Measurements from ENCODE around the gene UST.
"Not testable (repeated sequence)": the region's sequence is repeated elsewhere in the genome, so short reads cannot be mapped to it uniquely, and the experiment has no call there.

UST gene

GRCh38 chr6:148971031-148971927 is 224.4 kb downstream of the UST start:
- no peak for DNase-seq (ENCODE audit: low spot score in 2 of 2)
- H3K27ac Mint-ChIP-seq, result no peak overlapping the region

GRCh38 chr6:148972481-148972880 is 225.7 kb downstream of the UST start:
- Mint-ChIP-seq H3K36me3 (no peaks in the 10 kb centered on the region), H3K4me3 (no peak overlapping the region)

More at GRCh38 chr6:148971031-148971927, 224.4 kb downstream of the UST start:
- H3K4me1 Mint-ChIP-seq, result peaks cover 7% of the 10 kb centered on the region
- H3K9me3 Mint-ChIP-seq, result no peaks in the 10 kb centered on the region
- H3K36me3 Mint-ChIP-seq, result peaks cover 5% of the 10 kb centered on the region
- no peak overlapping the region for H3K4me3 Mint-ChIP-seq
- no peak for ATAC-seq

GRCh38 chr6:148973538-148974208 is 226.8 kb downstream of the UST start:
- DNase-seq (ENCODE audit: low spot score in 2 of 2) (no peak), ATAC-seq (no peak)
- H3K4me1 Mint-ChIP-seq, result peaks cover 7% of the 10 kb centered on the region
- H3K36me3 Mint-ChIP-seq, result no peaks in the 10 kb centered on the region
- no peak overlapping the region for H3K4me3 Mint-ChIP-seq
- H3K27ac Mint-ChIP-seq, result no peak overlapping the region
- H3K9me3 Mint-ChIP-seq, result no peaks in the 10 kb centered on the region

More at GRCh38 chr6:148972481-148972880, 225.7 kb downstream of the UST start:
- Mint-ChIP-seq H3K9me3 (no peaks in the 10 kb centered on the region), H3K4me1 (peaks cover 7% of the 10 kb centered on the region), H3K27ac (no peak overlapping the region)
- ATAC-seq (peak; percentile 84), DNase-seq (ENCODE audit: low spot score in 2 of 2) (no peak)

- ATAC-seq, result no peak
- Mint-ChIP-seq H3K9me3 (no peaks in the 10 kb centered on the region), H3K4me1 (peaks cover 7% of the 10 kb centered on the region), H3K36me3 (no peaks in the 10 kb centered on the region), H3K4me3 (no peak overlapping the region), H3K27ac (no peak overlapping the region)
- no peak for DNase-seq (ENCODE audit: low spot score in 2 of 2)
Measured at GRCh38 chr6:148974351-148974750, 227.5 kb downstream of the UST start.

GRCh38 chr6:148978298-148978697 is 231.5 kb downstream of the UST start:
- H3K36me3 Mint-ChIP-seq; H3K9me3 Mint-ChIP-seq; H3K4me3 Mint-ChIP-seq; H3K4me1 Mint-ChIP-seq; H3K27ac Mint-ChIP-seq; ATAC-seq; DNase-seq (ENCODE audit: low spot score in 2 of 2): not testable (repeated sequence)

- no peaks in the 10 kb centered on the region for H3K36me3 Mint-ChIP-seq
- ATAC-seq, result no peak
- H3K27ac Mint-ChIP-seq, result no peak overlapping the region
- no peak overlapping the region for H3K4me3 Mint-ChIP-seq
- H3K9me3 Mint-ChIP-seq, result no peaks in the 10 kb centered on the region
- no peak for DNase-seq (ENCODE audit: low spot score in 2 of 2)
- no peaks in the 10 kb centered on the region for H3K4me1 Mint-ChIP-seq
Measured at GRCh38 chr6:148979014-148979901, 232.4 kb downstream of the UST start.

- Mint-ChIP-seq H3K9me3 (no peaks in the 10 kb centered on the region), H3K36me3 (no peaks in the 10 kb centered on the region), H3K4me3 (no peak overlapping the region), H3K27ac (no peak overlapping the region), H3K4me1 (no peaks in the 10 kb centered on the region)
- ATAC-seq (no peak), DNase-seq (ENCODE audit: low spot score in 2 of 2) (no peak)
Measured at GRCh38 chr6:148980234-148980633, 233.4 kb downstream of the UST start.

- no peaks in the 10 kb centered on the region for H3K36me3 Mint-ChIP-seq
- no peak for ATAC-seq
Measured at GRCh38 chr6:148981515-148981914, 234.7 kb downstream of the UST start.

GRCh38 chr6:148983101-148983761 is 236.4 kb downstream of the UST start:
- Mint-ChIP-seq H3K27ac (no peak overlapping the region), H3K4me1 (no peaks in the 10 kb centered on the region), H3K9me3 (no peaks in the 10 kb centered on the region), H3K36me3 (no peaks in the 10 kb centered on the region), H3K4me3 (no peak overlapping the region)
- ATAC-seq (no peak), DNase-seq (ENCODE audit: low spot score in 2 of 2) (no peak)

More at GRCh38 chr6:148981515-148981914, 234.7 kb downstream of the UST start:
- no peak for DNase-seq (ENCODE audit: low spot score in 2 of 2)
- Mint-ChIP-seq H3K4me1 (no peaks in the 10 kb centered on the region), H3K27ac (no peak overlapping the region), H3K9me3 (no peaks in the 10 kb centered on the region), H3K4me3 (no peak overlapping the region)

- Mint-ChIP-seq H3K27ac (no peak overlapping the region), H3K4me1 (no peaks in the 10 kb centered on the region), H3K4me3 (no peak overlapping the region), H3K36me3 (no peaks in the 10 kb centered on the region), H3K9me3 (no peaks in the 10 kb centered on the region)
- ATAC-seq, result no peak
- no peak for DNase-seq (ENCODE audit: low spot score in 2 of 2)
Measured at GRCh38 chr6:148983966-148984365, 237.1 kb downstream of the UST start.

- Mint-ChIP-seq H3K9me3 (no peaks in the 10 kb centered on the region), H3K27ac (no peak overlapping the region), H3K36me3 (no peaks in the 10 kb centered on the region), H3K4me3 (no peak overlapping the region), H3K4me1 (no peaks in the 10 kb centered on the region)
- ATAC-seq (no peak), DNase-seq (ENCODE audit: low spot score in 2 of 2) (no peak)
Measured at GRCh38 chr6:148984531-148985056, 237.8 kb downstream of the UST start.

- Mint-ChIP-seq H3K4me3 (no peak overlapping the region), H3K27ac (no peak overlapping the region), H3K4me1 (no peaks in the 10 kb centered on the region), H3K36me3 (no peaks in the 10 kb centered on the region), H3K9me3 (no peaks in the 10 kb centered on the region)
- DNase-seq (ENCODE audit: low spot score in 2 of 2) (no peak), ATAC-seq (no peak)
Measured at GRCh38 chr6:148985499-148985898, 238.7 kb downstream of the UST start.

GRCh38 chr6:148986608-148987007 is 239.8 kb downstream of the UST start:
- Mint-ChIP-seq H3K36me3 (no peaks in the 10 kb centered on the region), H3K4me1 (no peaks in the 10 kb centered on the region), H3K9me3 (no peaks in the 10 kb centered on the region), H3K27ac (no peak overlapping the region), H3K4me3 (no peak overlapping the region)
- DNase-seq (ENCODE audit: low spot score in 2 of 2) (no peak), ATAC-seq (no peak)

GRCh38 chr6:148987982-148988381 is 241.2 kb downstream of the UST start:
- H3K4me1 Mint-ChIP-seq, result no peaks in the 10 kb centered on the region
- no peaks in the 10 kb centered on the region for H3K9me3 Mint-ChIP-seq
- H3K36me3 Mint-ChIP-seq, result no peaks in the 10 kb centered on the region
- H3K27ac Mint-ChIP-seq, result no peak overlapping the region
- DNase-seq (ENCODE audit: low spot score in 2 of 2), result no peak
- no peak overlapping the region for H3K4me3 Mint-ChIP-seq
- ATAC-seq, result no peak
